ENCODE data around the gene CHRNA1. TPM values are rescaled to one million over a fixed set of nuclear protein-coding genes. Genes with fewer than 3 reads are reported as not detected.

CHRNA1 gene
- total and polyA plus RNA-seq, 9 of the 15 experiments (the other 6 are each of a cell fraction or from before 2014, with no cell fraction given), result not detected

DNA sequence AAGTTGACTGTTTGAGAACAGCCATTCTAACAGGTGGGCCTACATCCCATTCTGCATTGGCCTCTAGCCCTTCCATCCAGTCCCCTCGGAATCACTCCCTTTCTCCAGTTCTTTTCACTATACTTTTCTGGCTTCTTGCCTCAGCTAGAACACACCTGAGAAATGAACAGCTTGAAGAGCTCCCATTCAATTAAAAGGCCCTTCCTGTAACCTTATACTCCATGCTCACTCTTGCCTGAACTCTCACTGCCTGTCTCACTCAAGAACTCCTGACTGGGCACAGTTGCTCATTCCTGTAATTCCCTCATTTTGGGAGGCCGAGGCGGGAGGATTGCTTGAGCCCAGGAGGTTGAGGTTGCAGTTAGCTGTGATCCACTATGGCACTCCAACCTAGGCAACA lies 23.6 kb downstream of the CHRNA1 start:
- ChIA-PET POLR2A (no interaction called here), CTCF (ENCODE audit: low intra/inter-chr PET ratio) (no interaction called here)
- Histone ChIP-seq H3K9ac (ENCODE audit: insufficient read depth in 1 of 2, low read depth in 2 of 2, low read length in 2 of 2) (no peak overlapping the region), H4K20me1 (replicated peaks; ENCODE audit: control insufficient read depth, insufficient read depth, low read length) (no peaks in the 10 kb centered on the region), H3K9me1 (ENCODE audit: control insufficient read depth, insufficient read depth, low read length) (no peaks in the 10 kb centered on the region), H3K27ac (ENCODE audit: extremely low read depth, low read depth, low read length) (no peak overlapping the region), H3K9me3 (replicated peaks; ENCODE audit: control insufficient read depth, insufficient read depth, low read depth, low read length) (no peaks in the 10 kb centered on the region), H2AFZ (ENCODE audit: low read depth, low read length) (no peak overlapping the region), H3K36me3 (ENCODE audit: control insufficient read depth, insufficient read depth, low read length) (no peaks in the 10 kb centered on the region), H3K27me3 (ENCODE audit: control insufficient read depth in 2 of 2, insufficient read depth in 2 of 2, low read length in 2 of 2) (peaks cover 4 to 8% of the 10 kb centered on the region in 2 experiments; a peak in 2 of 5 replicates), H3K79me2 (ENCODE audit: control insufficient read depth, insufficient read depth, low read length) (no peaks in the 10 kb centered on the region), H3K4me3 (no peak overlapping the region), H3K4me2 (ENCODE audit: insufficient read depth, low read length) (no peak overlapping the region), H3K4me1 (replicated peaks in 1 of 2; ENCODE audit: control insufficient read depth in 2 of 2, insufficient read depth in 2 of 2, low read length in 2 of 2) (no peaks in the 10 kb centered on the region)
- FAIRE-seq (no peak), ATAC-seq (no peak), DNase-seq (ENCODE audit: extremely low read depth in 1 of 4, low spot score in 3 of 4) (no peak)
- 4% methylated on average over 3 of the region's 3 CpGs for WGBS (ENCODE audit: insufficient coverage, low coverage, missing lambda C conversion rate)
- intact Hi-C loops (cut with micrococcal nuclease) (no loop called here), in situ Hi-C loops (cut with MboI) (no loop called here)
- no TSS peak for BruUV-seq (replicated peaks)
- TF ChIP-seq PHF20 (IDR thresholded peaks at IDR 0.05; ENCODE audit: partially characterized antibody), result no peak
- TF ChIP-seq, protein P1, sequence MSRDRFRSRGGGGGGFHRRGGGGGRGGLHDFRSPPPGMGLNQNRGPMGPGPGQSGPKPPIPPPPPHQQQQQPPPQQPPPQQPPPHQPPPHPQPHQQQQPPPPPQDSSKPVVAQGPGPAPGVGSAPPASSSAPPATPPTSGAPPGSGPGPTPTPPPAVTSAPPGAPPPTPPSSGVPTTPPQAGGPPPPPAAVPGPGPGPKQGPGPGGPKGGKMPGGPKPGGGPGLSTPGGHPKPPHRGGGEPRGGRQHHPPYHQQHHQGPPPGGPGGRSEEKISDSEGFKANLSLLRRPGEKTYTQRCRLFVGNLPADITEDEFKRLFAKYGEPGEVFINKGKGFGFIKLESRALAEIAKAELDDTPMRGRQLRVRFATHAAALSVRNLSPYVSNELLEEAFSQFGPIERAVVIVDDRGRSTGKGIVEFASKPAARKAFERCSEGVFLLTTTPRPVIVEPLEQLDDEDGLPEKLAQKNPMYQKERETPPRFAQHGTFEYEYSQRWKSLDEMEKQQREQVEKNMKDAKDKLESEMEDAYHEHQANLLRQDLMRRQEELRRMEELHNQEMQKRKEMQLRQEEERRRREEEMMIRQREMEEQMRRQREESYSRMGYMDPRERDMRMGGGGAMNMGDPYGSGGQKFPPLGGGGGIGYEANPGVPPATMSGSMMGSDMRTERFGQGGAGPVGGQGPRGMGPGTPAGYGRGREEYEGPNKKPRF (IDR thresholded peaks at IDR 0.05; ENCODE audit: low read depth, low read length), result no peak
- TF ChIP-seq ELF4 (CRISPR knock-in tag; IDR thresholded peaks at IDR 0.05), result no peak
- TF ChIP-seq GATAD2A (IDR thresholded peaks at IDR 0.05), result no peak
- no peak for TF ChIP-seq FOSL1 (tag; conservative IDR thresholded peaks at IDR 0.05)
- no peak for TF ChIP-seq MIER1 (IDR thresholded peaks at IDR 0.05; ENCODE audit: low read depth)
- TF ChIP-seq GATAD2B (IDR thresholded peaks at IDR 0.05; ENCODE audit: borderline replicate concordance), result no peak
- no peak for TF ChIP-seq ZSCAN29 (IDR thresholded peaks at IDR 0.05)
- TF ChIP-seq, protein P2, sequence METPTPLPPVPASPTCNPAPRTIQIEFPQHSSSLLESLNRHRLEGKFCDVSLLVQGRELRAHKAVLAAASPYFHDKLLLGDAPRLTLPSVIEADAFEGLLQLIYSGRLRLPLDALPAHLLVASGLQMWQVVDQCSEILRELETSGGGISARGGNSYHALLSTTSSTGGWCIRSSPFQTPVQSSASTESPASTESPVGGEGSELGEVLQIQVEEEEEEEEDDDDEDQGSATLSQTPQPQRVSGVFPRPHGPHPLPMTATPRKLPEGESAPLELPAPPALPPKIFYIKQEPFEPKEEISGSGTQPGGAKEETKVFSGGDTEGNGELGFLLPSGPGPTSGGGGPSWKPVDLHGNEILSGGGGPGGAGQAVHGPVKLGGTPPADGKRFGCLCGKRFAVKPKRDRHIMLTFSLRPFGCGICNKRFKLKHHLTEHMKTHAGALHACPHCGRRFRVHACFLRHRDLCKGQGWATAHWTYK (CRISPR knock-in tag; IDR thresholded peaks at IDR 0.05), result no peak
- no peak for TF ChIP-seq WHSC1 (IDR thresholded peaks at IDR 0.05; ENCODE audit: low read length)
- TF ChIP-seq CBFB (CRISPR knock-in tag; IDR thresholded peaks at IDR 0.05), result no peak
- no peak for TF ChIP-seq ZNF165 (CRISPR knock-in tag; IDR thresholded peaks at IDR 0.05; ENCODE audit: borderline replicate concordance)
- TF ChIP-seq, protein P3, sequence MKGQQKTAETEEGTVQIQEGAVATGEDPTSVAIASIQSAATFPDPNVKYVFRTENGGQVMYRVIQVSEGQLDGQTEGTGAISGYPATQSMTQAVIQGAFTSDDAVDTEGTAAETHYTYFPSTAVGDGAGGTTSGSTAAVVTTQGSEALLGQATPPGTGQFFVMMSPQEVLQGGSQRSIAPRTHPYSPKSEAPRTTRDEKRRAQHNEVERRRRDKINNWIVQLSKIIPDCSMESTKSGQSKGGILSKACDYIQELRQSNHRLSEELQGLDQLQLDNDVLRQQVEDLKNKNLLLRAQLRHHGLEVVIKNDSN (CRISPR knock-in tag; IDR thresholded peaks at IDR 0.05), result no peak
- no peak for TF ChIP-seq SMAD4 (CRISPR knock-in tag; conservative IDR thresholded peaks at IDR 0.05)
- TF ChIP-seq HMGN3 (IDR thresholded peaks at IDR 0.05; ENCODE audit: borderline replicate concordance, extremely low read depth, insufficient read length, low read depth, low read length), result no peak
- TF ChIP-seq SPI1 (IDR thresholded peaks at IDR 0.05; ENCODE audit: borderline replicate concordance, low read depth, low read length), result no peak
- no peak for TF ChIP-seq BRF1 (IDR thresholded peaks at IDR 0.05; ENCODE audit: borderline replicate concordance, extremely low read depth, insufficient read length)
- TF ChIP-seq, protein P4, sequence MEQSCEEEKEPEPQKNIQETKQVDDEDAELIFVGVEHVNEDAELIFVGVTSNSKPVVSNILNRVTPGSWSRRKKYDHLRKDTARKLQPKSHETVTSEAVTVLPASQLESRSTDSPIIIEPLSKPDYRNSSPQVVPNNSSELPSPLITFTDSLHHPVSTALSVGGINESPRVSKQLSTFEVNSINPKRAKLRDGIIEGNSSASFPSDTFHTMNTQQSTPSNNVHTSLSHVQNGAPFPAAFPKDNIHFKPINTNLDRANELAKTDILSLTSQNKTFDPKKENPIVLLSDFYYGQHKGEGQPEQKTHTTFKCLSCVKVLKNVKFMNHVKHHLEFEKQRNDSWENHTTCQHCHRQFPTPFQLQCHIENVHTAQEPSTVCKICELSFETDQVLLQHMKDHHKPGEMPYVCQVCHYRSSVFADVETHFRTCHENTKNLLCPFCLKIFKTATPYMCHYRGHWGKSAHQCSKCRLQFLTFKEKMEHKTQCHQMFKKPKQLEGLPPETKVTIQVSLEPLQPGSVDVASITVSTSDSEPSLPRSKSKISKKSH (CRISPR knock-in tag; IDR thresholded peaks at IDR 0.05), result no peak

Measured in K562 (cell line).